GM23338 (cell line): Measurements from ENCODE around the gene PGAP3. TPM values are rescaled to one million over a fixed set of nuclear protein-coding genes. Genes with fewer than 3 reads are reported as not detected.
A peak's percentile ranks its signal among the peaks of the same experiment; 100 is the strongest.

Source experiments
- ATAC-seq: fragments of 200-7000 bp; cut with Tn5 transposase; 3 replicates; pipeline ENCODE4 v1.9.1; 2020
- DNase-seq: peaks from one replicate; pipeline ENCODE4 v3.0.0-alpha.2; 2015; ENCODE audit warnings: low spot score
- H2AFZ ChIP-seq: fragments of 200-600 bp; sonication (generic); 2 replicates; pipeline ENCODE4 v1.8.0; 2016; ENCODE audit warnings: antibody characterized with exemption, mild to moderate bottlenecking, moderate library complexity
- H3F3A ChIP-seq: fragments of 200-600 bp; sonication (generic); replicated peaks from 2 replicates; pipeline ENCODE4 v1.8.0; 2017; ENCODE audit warnings: antibody characterized with exemption, mixed run types, low read depth
- H3K27ac ChIP-seq: fragments of 200-600 bp; sonication (generic); 2 replicates; pipeline ENCODE4 v1.6.1; 2016; ENCODE audit warnings: low read depth
- H3K27me3 ChIP-seq: fragments of 200-600 bp; sonication (generic); 2 replicates; pipeline ENCODE4 v1.8.0; 2016; ENCODE audit warnings: mild to moderate bottlenecking, mixed run types, moderate library complexity; ENCODE audit not compliant: insufficient read depth
- H3K36me3 ChIP-seq: fragments of 200-600 bp; sonication (generic); 2 replicates; pipeline ENCODE4 v1.8.0; 2016; ENCODE audit warnings: mild to moderate bottlenecking; ENCODE audit not compliant: insufficient read depth
- H3K4me1 ChIP-seq: fragments of 200-600 bp; sonication (generic); 2 replicates; pipeline ENCODE4 v1.8.0; 2016; ENCODE audit warnings: mild to moderate bottlenecking, moderate library complexity; ENCODE audit not compliant: insufficient read depth
- H3K4me2 ChIP-seq: fragments of 200-600 bp; sonication (generic); 2 replicates; pipeline ENCODE4 v1.7.1; 2017; ENCODE audit warnings: mixed run types
- H3K4me3 ChIP-seq: fragments of 200-600 bp; sonication (generic); 2 replicates; pipeline ENCODE4 v1.6.1; 2016; ENCODE audit warnings: mixed run types
- H3K79me2 ChIP-seq: fragments of 200-600 bp; sonication (generic); replicated peaks from 2 replicates; pipeline ENCODE4 v1.8.0; 2017; ENCODE audit warnings: mild to moderate bottlenecking; ENCODE audit not compliant: insufficient read depth
- H3K9me2 ChIP-seq: fragments of 200-600 bp; sonication (generic); 2 replicates; pipeline ENCODE4 v1.8.0; 2017; ENCODE audit not compliant: insufficient read depth
- H4K20me1 ChIP-seq: fragments of 200-600 bp; sonication (generic); replicated peaks from 2 replicates; pipeline ENCODE4 v1.8.0; 2017; ENCODE audit warnings: mild to moderate bottlenecking; ENCODE audit not compliant: insufficient read depth
- H3K27ac Mint-ChIP-seq: 2 replicates; pipeline ENCODE4 v1.8.0; 2020; ENCODE audit warnings: inconsistent platforms, mild to moderate bottlenecking, moderate library complexity, mixed read lengths
- H3K27me3 Mint-ChIP-seq: 3 replicates; pipeline ENCODE4 v1.8.0; 2022; ENCODE audit warnings: low read depth, mild to moderate bottlenecking, moderate library complexity, mixed read lengths, inconsistent platforms; ENCODE audit not compliant: insufficient read depth, poor library complexity
- H3K36me3 Mint-ChIP-seq: 3 replicates; pipeline ENCODE4 v1.8.0; 2021; ENCODE audit warnings: low read depth, mild to moderate bottlenecking, inconsistent platforms, moderate library complexity, mixed read lengths
- H3K4me1 Mint-ChIP-seq: 3 replicates; pipeline ENCODE4 v1.8.0; 2020; ENCODE audit warnings: mild to moderate bottlenecking, inconsistent platforms, mixed read lengths
- H3K4me3 Mint-ChIP-seq: 3 replicates; pipeline ENCODE4 v1.8.0; 2021; ENCODE audit warnings: moderate library complexity, mild to moderate bottlenecking, inconsistent platforms, mixed read lengths
- H3K9me3 Mint-ChIP-seq: 3 replicates; pipeline ENCODE4 v1.8.0; 2020; ENCODE audit warnings: moderate library complexity, mild to moderate bottlenecking, inconsistent platforms, mixed read lengths
- CREB1 ChIP-seq: fragments of 250-450 bp; sonication (Bioruptor Pico); IDR thresholded peaks from 2 replicates; pipeline ENCODE4 v1.5.0; 2020; ENCODE audit warnings: low read depth, mild to moderate bottlenecking, moderate library complexity
- CTCF ChIP-seq, 2 experiments: fragments of 200-600 bp in 1 of 2; sonication (generic) in 1 of 2; conservative IDR thresholded peaks; 2 replicates each; pipeline versions ENCODE4 v1.5.1 to v1.6.1; 2016 to 2017; ENCODE audit warnings: antibody characterized with exemption in 2 of 2, low read depth in 2 of 2, mild to moderate bottlenecking in 2 of 2, moderate library complexity in 1 of 2
- ETS1 ChIP-seq: IDR thresholded peaks from 2 replicates; pipeline ENCODE4 v1.6.1; 2016; ENCODE audit warnings: antibody characterized with exemption
- EZH2 ChIP-seq: fragments of 200-600 bp; sonication (generic); IDR thresholded peaks from one replicate; pipeline ENCODE4 v1.8.0; 2017; ENCODE audit warnings: antibody characterized with exemption, mild to moderate bottlenecking, low read depth; ENCODE audit not compliant: unreplicated experiment
- EZH2phosphoT487 ChIP-seq: fragments of 200-600 bp; sonication (generic); IDR thresholded peaks from one replicate; pipeline ENCODE4 v1.8.1; 2018; ENCODE audit warnings: antibody characterized with exemption; ENCODE audit not compliant: unreplicated experiment
- JUNB ChIP-seq: IDR thresholded peaks from one replicate; pipeline ENCODE4 v1.6.1; 2016; ENCODE audit warnings: antibody characterized with exemption; ENCODE audit not compliant: unreplicated experiment
- NANOG ChIP-seq: IDR thresholded peaks from 2 replicates; pipeline ENCODE4 v1.6.1; 2016; ENCODE audit warnings: antibody characterized with exemption, borderline replicate concordance
- POLR2AphosphoS5 ChIP-seq: IDR thresholded peaks from 2 replicates; pipeline ENCODE4 v1.6.1; 2016; ENCODE audit warnings: antibody characterized with exemption, low read depth
- REST ChIP-seq: IDR thresholded peaks from one replicate; pipeline ENCODE4 v1.6.1; 2018; ENCODE audit warnings: antibody characterized with exemption; ENCODE audit not compliant: unreplicated experiment
- STAT1 ChIP-seq: IDR thresholded peaks from one replicate; pipeline ENCODE4 v1.6.1; 2016; ENCODE audit warnings: antibody characterized with exemption; ENCODE audit not compliant: unreplicated experiment
- ZNF114 ChIP-seq: fragments of 250-450 bp; sonication (Bioruptor Pico); IDR thresholded peaks from 2 replicates; pipeline ENCODE4 v1.5.0; 2020; ENCODE audit warnings: mild to moderate bottlenecking, moderate library complexity
- ZNF331 ChIP-seq: fragments of 250-450 bp; sonication (Bioruptor Pico); IDR thresholded peaks from 2 replicates; pipeline ENCODE4 v1.5.0; 2020; ENCODE audit warnings: low read depth, mild to moderate bottlenecking, moderate library complexity
- ZNF462 ChIP-seq: fragments of 250-450 bp; sonication (Bioruptor Pico); IDR thresholded peaks from 2 replicates; pipeline ENCODE4 v1.5.0; 2020; ENCODE audit warnings: mild to moderate bottlenecking, moderate library complexity
- polyA plus RNA-seq: library from polyadenylated mRNA; unstranded; fragments of >200 nt; fragmentation: Nextera tagmentation; extraction: Ambion mirVana; gene quantifications from 2 replicates; pipeline ENCODE4 v1.2.1, GENCODE V29; 2016
- total RNA-seq: library from RNA; depleted of rRNA; stranded (reverse); fragments of >200 nt; shearing (Covaris generic); gene quantifications from 2 replicates; pipeline ENCODE4 v1.2.3, GENCODE V29; 2014

PGAP3 gene
- total and polyA plus RNA-seq, 2 experiments from 2014 or later = 7.0 to 10.7 TPM

GRCh38 chr17:39688945-39689344 is 1.1 kb upstream of the PGAP3 start:
- Mint-ChIP-seq H3K4me1 (peaks cover 35% of the 10 kb centered on the region), H3K4me3 (peak overlapping the region; percentile 87), H3K27ac (peak overlapping the region; percentile 95), H3K27me3 (peaks cover 15% of the 10 kb centered on the region), H3K9me3 (no peaks in the 10 kb centered on the region; the same call in 2 of the 3 replicates), H3K36me3 (peaks cover 16% of the 10 kb centered on the region)
- H3F3A ChIP-seq = peaks cover 30% of the 10 kb centered on the region
- peak overlapping the region; percentile 74 for H3K4me3 ChIP-seq
- no peaks in the 10 kb centered on the region; the same call in 1 of the 2 replicates for H3K9me2 ChIP-seq
- no peaks in the 10 kb centered on the region for H3K27me3 ChIP-seq
- peaks cover 23% of the 10 kb centered on the region for H3K4me1 ChIP-seq
- DNase-seq = peak; percentile 78
- H3K4me2 ChIP-seq = peak overlapping the region; percentile 87
- H3K36me3 ChIP-seq = no peaks in the 10 kb centered on the region
- H4K20me1 ChIP-seq = no peaks in the 10 kb centered on the region
- TF ChIP-seq EZH2 (no peak), NANOG (peak; percentile 74), EZH2phosphoT487 (no peak), ETS1 (no peak), ZNF114 (CRISPR knock-in tag) (no peak), STAT1 (no peak), JUNB (no peak), REST (no peak), CREB1 (no peak), ZNF462 (CRISPR knock-in tag) (peak; percentile 71), POLR2AphosphoS5 (peak; percentile 41), ZNF331 (no peak), CTCF (conservative IDR thresholded peaks at IDR 0.05; ENCODE audit: low read depth in 2 of 2) (peak in 1 of 2 experiments; percentile 48; a peak in 2 of 4 replicates)
- H3K27ac ChIP-seq = peak overlapping the region; percentile 99
- no peak overlapping the region for H2AFZ ChIP-seq
- peak; percentile 73 for ATAC-seq
- no peaks in the 10 kb centered on the region for H3K79me2 ChIP-seq
